ENCODE data around the gene DNLZ.

- TF ChIP-seq POLR2A (IDR thresholded peaks at IDR 0.05; ENCODE audit: low read length) (no peak), MYC (IDR thresholded peaks at IDR 0.05; ENCODE audit: borderline replicate concordance, low read length) (no peak), MAX (IDR thresholded peaks at IDR 0.05) (no peak), ZFP36 (IDR thresholded peaks at IDR 0.05; ENCODE audit: borderline replicate concordance, partially characterized antibody) (no peak), MAFK (IDR thresholded peaks at IDR 0.05; ENCODE audit: partially characterized antibody) (no peak), HDAC2 (IDR thresholded peaks at IDR 0.05) (no peak), HOXA7 (CRISPR knock-in tag; IDR thresholded peaks at IDR 0.05) (no peak), BHLHE40 (IDR thresholded peaks at IDR 0.05; ENCODE audit: low read depth, low read length) (no peak), HES2 (IDR thresholded peaks at IDR 0.05) (no peak), NPAS2 (CRISPR knock-in tag; IDR thresholded peaks at IDR 0.05; ENCODE audit: borderline replicate concordance) (no peak)
- TF ChIP-seq, protein P1, sequence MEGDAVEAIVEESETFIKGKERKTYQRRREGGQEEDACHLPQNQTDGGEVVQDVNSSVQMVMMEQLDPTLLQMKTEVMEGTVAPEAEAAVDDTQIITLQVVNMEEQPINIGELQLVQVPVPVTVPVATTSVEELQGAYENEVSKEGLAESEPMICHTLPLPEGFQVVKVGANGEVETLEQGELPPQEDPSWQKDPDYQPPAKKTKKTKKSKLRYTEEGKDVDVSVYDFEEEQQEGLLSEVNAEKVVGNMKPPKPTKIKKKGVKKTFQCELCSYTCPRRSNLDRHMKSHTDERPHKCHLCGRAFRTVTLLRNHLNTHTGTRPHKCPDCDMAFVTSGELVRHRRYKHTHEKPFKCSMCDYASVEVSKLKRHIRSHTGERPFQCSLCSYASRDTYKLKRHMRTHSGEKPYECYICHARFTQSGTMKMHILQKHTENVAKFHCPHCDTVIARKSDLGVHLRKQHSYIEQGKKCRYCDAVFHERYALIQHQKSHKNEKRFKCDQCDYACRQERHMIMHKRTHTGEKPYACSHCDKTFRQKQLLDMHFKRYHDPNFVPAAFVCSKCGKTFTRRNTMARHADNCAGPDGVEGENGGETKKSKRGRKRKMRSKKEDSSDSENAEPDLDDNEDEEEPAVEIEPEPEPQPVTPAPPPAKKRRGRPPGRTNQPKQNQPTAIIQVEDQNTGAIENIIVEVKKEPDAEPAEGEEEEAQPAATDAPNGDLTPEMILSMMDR (IDR thresholded peaks at IDR 0.05) = no peak
These were observed 16.3 kb upstream of the DNLZ start for GRCh38 chr9:136379891-136380290.

All from A549 (cell line).